SU-DHL-6 (cell line): ENCODE results near the gene ARID3B.
"Not testable (repeated sequence)": the region's sequence is repeated elsewhere in the genome, so short reads cannot be mapped to it uniquely, and the experiment has no call there.

ENCODE experiments used
- H2AFZ ChIP-seq: fragments of 200-600 bp; sonication (generic); 2 replicates; pipeline ENCODE4 v1.6.1; 2014; ENCODE audit warnings: low read depth, mild to moderate bottlenecking, moderate library complexity, mixed read lengths, antibody characterized with exemption, low read length; ENCODE audit not compliant: severe bottlenecking
- H3F3A ChIP-seq: fragments of 200-600 bp; shearing (Covaris generic); 2 replicates; pipeline ENCODE4 v1.6.0; 2016; ENCODE audit warnings: antibody characterized with exemption, mild to moderate bottlenecking; ENCODE audit not compliant: insufficient read depth
- H3K27ac ChIP-seq: fragments of 200-600 bp; sonication (generic); 2 replicates; pipeline ENCODE4 v1.5.1; 2016; ENCODE audit warnings: low read depth, mild to moderate bottlenecking, low read length, moderate library complexity, mixed read lengths
- H3K27me3 ChIP-seq: fragments of 200-600 bp; sonication (generic), shearing (Covaris generic); 2 replicates; pipeline ENCODE4 v1.6.0; 2014; ENCODE audit warnings: mild to moderate bottlenecking, low read length
- H3K36me3 ChIP-seq: fragments of 200-600 bp; sonication (generic); 2 replicates; pipeline ENCODE4 v1.6.1; 2014; ENCODE audit warnings: mild to moderate bottlenecking, low read length, mixed read lengths
- H3K4me2 ChIP-seq: fragments of 300-600, 200-600 bp; shearing (Covaris generic), sonication (generic); 2 replicates; pipeline ENCODE4 v1.6.0; 2014; ENCODE audit warnings: low read length, low read depth, mild to moderate bottlenecking; ENCODE audit not compliant: poor library complexity, severe bottlenecking
- H3K4me3 ChIP-seq: fragments of 200-600 bp; sonication (generic); 2 replicates; pipeline ENCODE4 v1.5.1; 2014; ENCODE audit warnings: antibody characterized with exemption, low read length, mild to moderate bottlenecking, mixed read lengths; ENCODE audit not compliant: insufficient read depth, poor library complexity, severe bottlenecking
- H3K79me2 ChIP-seq: fragments of 200-600 bp; sonication (generic); 2 replicates; pipeline ENCODE4 v1.6.1; 2014; ENCODE audit warnings: mild to moderate bottlenecking, low read length, moderate library complexity; ENCODE audit not compliant: insufficient read depth
- H3K9ac ChIP-seq: fragments of 200-600 bp; sonication (generic); 2 replicates; pipeline ENCODE4 v1.7.0; 2014; ENCODE audit warnings: mild to moderate bottlenecking, low read length
- H3K9me2 ChIP-seq: fragments of 200-600 bp; sonication (generic); replicated peaks from 2 replicates; pipeline ENCODE4 v1.6.1; 2014; ENCODE audit warnings: low read length; ENCODE audit not compliant: insufficient read depth
- H3K9me3 ChIP-seq: fragments of 200-600 bp; sonication (generic); 2 replicates; pipeline ENCODE4 v1.6.1; 2014; ENCODE audit warnings: low read length, mixed read lengths; ENCODE audit not compliant: insufficient read depth
- H4K20me1 ChIP-seq: fragments of 200-600 bp; sonication (generic); 2 replicates; pipeline ENCODE4 v1.6.1; 2014; ENCODE audit warnings: low read depth, mild to moderate bottlenecking, antibody characterized with exemption, low read length, moderate library complexity, mixed read lengths
- CTCF ChIP-seq: fragments of 200-600 bp; sonication (generic); IDR thresholded peaks from one replicate; pipeline ENCODE4 v1.5.1; 2017; ENCODE audit warnings: antibody characterized with exemption, mild to moderate bottlenecking, low read length, moderate library complexity; ENCODE audit not compliant: insufficient read depth, poor library complexity, severe bottlenecking
- EZH2phosphoT487 ChIP-seq: fragments of 200-600 bp; sonication (generic), shearing (Covaris generic); conservative IDR thresholded peaks from 2 replicates; pipeline ENCODE4 v1.6.1; 2018; ENCODE audit warnings: mild to moderate bottlenecking, antibody characterized with exemption, low read length, moderate library complexity, mixed read lengths

Gene ARID3B

GRCh38 chr15:74628949-74629348, 87.9 kb downstream of the ARID3B start:
- Histone ChIP-seq H2AFZ (no peak overlapping the region), H3F3A (no peaks in the 10 kb centered on the region), H3K79me2 (no peaks in the 10 kb centered on the region), H3K4me3 (no peak overlapping the region), H3K27me3 (no peaks in the 10 kb centered on the region), H3K27ac (no peak overlapping the region), H3K4me2 (no peak overlapping the region), H3K9ac (no peak overlapping the region), H3K36me3 (no peaks in the 10 kb centered on the region), H4K20me1 (no peaks in the 10 kb centered on the region), H3K9me3 (no peaks in the 10 kb centered on the region), H3K9me2 (no peaks in the 10 kb centered on the region)
- no peak for TF ChIP-seq CTCF
- TF ChIP-seq EZH2phosphoT487: no peak

- H3K36me3 ChIP-seq, H3K9me3 ChIP-seq, H2AFZ ChIP-seq, H4K20me1 ChIP-seq, H3K9ac ChIP-seq, H3F3A ChIP-seq, H3K79me2 ChIP-seq, H3K27ac ChIP-seq, H3K27me3 ChIP-seq, H3K4me2 ChIP-seq, H3K9me2 ChIP-seq, H3K4me3 ChIP-seq: not testable (repeated sequence)
These were observed 88.7 kb downstream of the ARID3B start for GRCh38 chr15:74629696-74630095.

- no peak overlapping the region for H3K4me2 ChIP-seq
- H4K20me1 ChIP-seq: no peaks in the 10 kb centered on the region
- no peak overlapping the region for H3K4me3 ChIP-seq
- H2AFZ ChIP-seq: no peak overlapping the region
- no peaks in the 10 kb centered on the region for H3K27me3 ChIP-seq
- H3K79me2 ChIP-seq: no peaks in the 10 kb centered on the region
- H3K27ac ChIP-seq: no peak overlapping the region
- H3K9ac ChIP-seq: no peak overlapping the region
- H3F3A ChIP-seq: no peaks in the 10 kb centered on the region
- H3K36me3 ChIP-seq: no peaks in the 10 kb centered on the region
- TF ChIP-seq EZH2phosphoT487 (no peak), CTCF (no peak)
- no peaks in the 10 kb centered on the region for H3K9me2 ChIP-seq
- H3K9me3 ChIP-seq: no peaks in the 10 kb centered on the region
These were observed 89.5 kb downstream of the ARID3B start for GRCh38 chr15:74630284-74631086.

GRCh38 chr15:74631087-74631385, 90.0 kb downstream of the ARID3B start:
- Histone ChIP-seq H3K79me2 (no peaks in the 10 kb centered on the region), H3K9ac (no peak overlapping the region), H3K9me2 (no peaks in the 10 kb centered on the region), H4K20me1 (no peaks in the 10 kb centered on the region), H3K27me3 (no peaks in the 10 kb centered on the region), H3K27ac (no peak overlapping the region), H3F3A (no peaks in the 10 kb centered on the region), H3K36me3 (no peaks in the 10 kb centered on the region), H3K4me3 (no peak overlapping the region), H3K9me3 (no peaks in the 10 kb centered on the region), H3K4me2 (no peak overlapping the region), H2AFZ (no peak overlapping the region)
- TF ChIP-seq CTCF: no peak
